IgD-negative memory B cell (primary cell): Measurements from ENCODE around the gene IVD. TPM values are rescaled to one million over a fixed set of nuclear protein-coding genes. Genes with fewer than 3 reads are reported as not detected.

Source experiments
- H3K27ac Mint-ChIP-seq, 3 donors: one replicate each; pipeline ENCODE4 v1.8.0; 2020 to 2022; ENCODE audit warnings: mild to moderate bottlenecking in 3 of 3, mixed read lengths in 3 of 3, moderate library complexity in 1 of 3
- H3K27me3 Mint-ChIP-seq: one replicate; pipeline ENCODE4 v1.8.0; 2021; ENCODE audit warnings: mixed read lengths
- H3K36me3 Mint-ChIP-seq: one replicate; pipeline ENCODE4 v1.8.0; 2020; ENCODE audit warnings: mild to moderate bottlenecking, mixed read lengths
- H3K4me1 Mint-ChIP-seq, 3 donors: one replicate each; pipeline ENCODE4 v1.8.0; 2020 to 2022; ENCODE audit warnings: mixed read lengths in 3 of 3, mild to moderate bottlenecking in 1 of 3
- H3K4me3 Mint-ChIP-seq, 4 donors: one replicate each; pipeline ENCODE4 v1.8.0; 2020 to 2022; ENCODE audit warnings: mild to moderate bottlenecking in 4 of 4, mixed read lengths in 4 of 4, moderate library complexity in 3 of 4
- H3K9me3 Mint-ChIP-seq, 3 donors: one replicate each; pipeline ENCODE4 v1.8.0; 2020 to 2021; ENCODE audit warnings: mixed read lengths in 3 of 3, mild to moderate bottlenecking in 1 of 3
- polyA plus RNA-seq: library from polyadenylated mRNA; unstranded; fragments of 300-500 nt; fragmentation: Illumina TruSeq; gene quantifications from one replicate; pipeline ENCODE4 v1.2.3, GENCODE V29; 2021

IVD gene
- polyA plus RNA-seq, 1 donor from 2014 or later = 55.5 TPM

- peaks cover 1% of the 10 kb centered on the region for H3K36me3 Mint-ChIP-seq
- no peaks in the 10 kb centered on the region for H3K9me3 Mint-ChIP-seq
- H3K4me1 Mint-ChIP-seq = peaks cover 0 to 4% (median 0%) of the 10 kb centered on the region in 3 donors
- H3K27me3 Mint-ChIP-seq = no peaks in the 10 kb centered on the region
- no peak overlapping the region for H3K27ac Mint-ChIP-seq
- H3K4me3 Mint-ChIP-seq = no peak overlapping the region
Observed at GRCh38 chr15:40416056-40416455, 10.5 kb downstream of the IVD start.

GRCh38 chr15:40418126-40418525, 12.5 kb downstream of the IVD start:
- Mint-ChIP-seq H3K4me1 (peaks cover 0 to 2% (median 0%) of the 10 kb centered on the region in 3 donors), H3K27ac (no peak overlapping the region), H3K27me3 (no peaks in the 10 kb centered on the region), H3K9me3 (no peaks in the 10 kb centered on the region), H3K4me3 (no peak overlapping the region), H3K36me3 (peaks cover 1% of the 10 kb centered on the region)

GRCh38 chr15:40420071-40420713, 14.6 kb downstream of the IVD start:
- Mint-ChIP-seq H3K27me3 (no peaks in the 10 kb centered on the region), H3K27ac (no peak overlapping the region), H3K4me1 (peaks cover 0 to 2% (median 0%) of the 10 kb centered on the region in 3 donors), H3K4me3 (no peak overlapping the region), H3K36me3 (peaks cover 1% of the 10 kb centered on the region), H3K9me3 (no peaks in the 10 kb centered on the region)

GRCh38 chr15:40420793-40421192, 15.2 kb downstream of the IVD start:
- Mint-ChIP-seq H3K4me3 (no peak overlapping the region), H3K27ac (no peak overlapping the region), H3K9me3 (no peaks in the 10 kb centered on the region)

GRCh38 chr15:40421246-40422157, 15.9 kb downstream of the IVD start:
- no peaks in the 10 kb centered on the region for H3K27me3 Mint-ChIP-seq
- H3K9me3 Mint-ChIP-seq = no peaks in the 10 kb centered on the region
- peaks cover 0 to 2% (median 0%) of the 10 kb centered on the region in 3 donors for H3K4me1 Mint-ChIP-seq
- peaks cover 3% of the 10 kb centered on the region for H3K36me3 Mint-ChIP-seq
- peak overlapping the region in 2 of 3 donors; percentile 5 to 31 for H3K27ac Mint-ChIP-seq
- H3K4me3 Mint-ChIP-seq = no peak overlapping the region

More at GRCh38 chr15:40420793-40421192, 15.2 kb downstream of the IVD start:
- H3K4me1 Mint-ChIP-seq = peaks cover 0 to 2% (median 0%) of the 10 kb centered on the region in 3 donors
- H3K27me3 Mint-ChIP-seq = no peaks in the 10 kb centered on the region
- peaks cover 3% of the 10 kb centered on the region for H3K36me3 Mint-ChIP-seq

- Mint-ChIP-seq H3K9me3 (no peaks in the 10 kb centered on the region), H3K36me3 (peaks cover 2% of the 10 kb centered on the region), H3K27ac (no peak overlapping the region)
Observed at GRCh38 chr15:40424483-40425115, 19.0 kb downstream of the IVD start.

GRCh38 chr15:40425681-40426080, 20.1 kb downstream of the IVD start:
- Mint-ChIP-seq H3K9me3 (no peaks in the 10 kb centered on the region), H3K4me3 (no peak overlapping the region)

More at GRCh38 chr15:40424483-40425115, 19.0 kb downstream of the IVD start:
- Mint-ChIP-seq H3K4me1 (no peaks in the 10 kb centered on the region), H3K27me3 (no peaks in the 10 kb centered on the region), H3K4me3 (no peak overlapping the region)

GRCh38 chr15:40427188-40427587, 21.6 kb downstream of the IVD start:
- Mint-ChIP-seq H3K27ac (no peak overlapping the region), H3K4me3 (no peak overlapping the region), H3K27me3 (no peaks in the 10 kb centered on the region), H3K36me3 (peaks cover 9% of the 10 kb centered on the region), H3K9me3 (no peaks in the 10 kb centered on the region), H3K4me1 (no peaks in the 10 kb centered on the region)

More at GRCh38 chr15:40425681-40426080, 20.1 kb downstream of the IVD start:
- no peaks in the 10 kb centered on the region for H3K4me1 Mint-ChIP-seq
- H3K27me3 Mint-ChIP-seq = no peaks in the 10 kb centered on the region
- no peak overlapping the region for H3K27ac Mint-ChIP-seq
- peaks cover 7% of the 10 kb centered on the region for H3K36me3 Mint-ChIP-seq

- Mint-ChIP-seq H3K27ac (no peak overlapping the region), H3K36me3 (peaks cover 9% of the 10 kb centered on the region), H3K4me3 (no peak overlapping the region), H3K4me1 (no peaks in the 10 kb centered on the region), H3K27me3 (no peaks in the 10 kb centered on the region), H3K9me3 (no peaks in the 10 kb centered on the region)
Observed at GRCh38 chr15:40428185-40428584, 22.6 kb downstream of the IVD start.

GRCh38 chr15:40429068-40429710, 23.6 kb downstream of the IVD start:
- Mint-ChIP-seq H3K27me3 (no peaks in the 10 kb centered on the region), H3K36me3 (peaks cover 9% of the 10 kb centered on the region), H3K4me3 (no peak overlapping the region), H3K9me3 (no peaks in the 10 kb centered on the region), H3K27ac (peak overlapping the region in 1 of 3 donors; percentile 83), H3K4me1 (no peaks in the 10 kb centered on the region)

GRCh38 chr15:40430271-40430805, 24.7 kb downstream of the IVD start:
- peaks cover 12% of the 10 kb centered on the region for H3K36me3 Mint-ChIP-seq
- peaks cover 5% of the 10 kb centered on the region for H3K27me3 Mint-ChIP-seq
- no peak overlapping the region for H3K27ac Mint-ChIP-seq
- H3K4me1 Mint-ChIP-seq = no peaks in the 10 kb centered on the region
- no peak overlapping the region for H3K4me3 Mint-ChIP-seq
- no peaks in the 10 kb centered on the region for H3K9me3 Mint-ChIP-seq

GRCh38 chr15:40435023-40435709, 29.6 kb downstream of the IVD start:
- Mint-ChIP-seq H3K36me3 (peaks cover 9% of the 10 kb centered on the region), H3K27ac (no peak overlapping the region), H3K9me3 (no peaks in the 10 kb centered on the region), H3K4me3 (peak overlapping the region in 3 of 4 donors; percentile 14 to 39 (median 34)), H3K4me1 (peaks cover 15 to 18% (median 16%) of the 10 kb centered on the region in 3 donors), H3K27me3 (peaks cover 34% of the 10 kb centered on the region)

- no peak overlapping the region for H3K27ac Mint-ChIP-seq
- H3K27me3 Mint-ChIP-seq = peaks cover 34% of the 10 kb centered on the region
- no peaks in the 10 kb centered on the region for H3K9me3 Mint-ChIP-seq
- peaks cover 5% of the 10 kb centered on the region for H3K36me3 Mint-ChIP-seq
- H3K4me1 Mint-ChIP-seq = peaks cover 15 to 18% (median 16%) of the 10 kb centered on the region in 3 donors
- peak overlapping the region; percentile 14 to 57 (median 36) for H3K4me3 Mint-ChIP-seq
Observed at GRCh38 chr15:40435710-40436089, 30.1 kb downstream of the IVD start.
